H9 (cell line): ENCODE data around the gene MCFD2. TPM values are rescaled to one million over a fixed set of nuclear protein-coding genes. Genes with fewer than 3 reads are reported as not detected.

Source experiments
- DNase-seq: peaks from one replicate; pipeline ENCODE4 v3.0.0-alpha.2; 2017
- H2AFZ ChIP-seq: one replicate; pipeline ENCODE4 v1.6.1; 2013; ENCODE audit warnings: mild to moderate bottlenecking, low read length, control low read depth, moderate library complexity
- H2AK5ac ChIP-seq: 2 replicates; pipeline ENCODE4 v1.6.1; 2013; ENCODE audit warnings: low read length, control low read depth, mixed read lengths; ENCODE audit not compliant: insufficient read length
- H2BK120ac ChIP-seq: one replicate; pipeline ENCODE4 v1.6.1; 2013; ENCODE audit warnings: low read depth, mild to moderate bottlenecking, low read length, control low read depth, inconsistent platforms; ENCODE audit not compliant: poor library complexity, severe bottlenecking
- H2BK12ac ChIP-seq: 2 replicates; pipeline ENCODE4 v1.6.1; 2013; ENCODE audit warnings: low read length, control low read depth, mixed read lengths, low read depth; ENCODE audit not compliant: insufficient read length
- H2BK15ac ChIP-seq: 2 replicates; pipeline ENCODE4 v1.6.1; 2013; ENCODE audit warnings: low read depth, low read length, control low read depth
- H2BK20ac ChIP-seq: one replicate; pipeline ENCODE4 v1.6.1; 2013; ENCODE audit warnings: low read depth, mild to moderate bottlenecking, low read length, control low read depth, inconsistent platforms; ENCODE audit not compliant: poor library complexity, severe bottlenecking
- H2BK5ac ChIP-seq: 2 replicates; pipeline ENCODE4 v1.6.1; 2013; ENCODE audit warnings: low read length, control low read depth, mixed read lengths; ENCODE audit not compliant: insufficient read length
- H3K14ac ChIP-seq: 2 replicates; pipeline ENCODE4 v1.6.1; 2013; ENCODE audit warnings: low read length, control low read depth; ENCODE audit not compliant: insufficient read depth
- H3K18ac ChIP-seq: 2 replicates; pipeline ENCODE4 v1.6.1; 2013; ENCODE audit warnings: low read depth, mild to moderate bottlenecking, mixed read lengths, low read length, control low read depth; ENCODE audit not compliant: insufficient read length
- H3K23ac ChIP-seq: 2 replicates; pipeline ENCODE4 v1.6.1; 2013; ENCODE audit warnings: low read length, control low read depth, mixed read lengths, low read depth; ENCODE audit not compliant: insufficient read length
- H3K23me2 ChIP-seq: 2 replicates; pipeline ENCODE4 v1.6.1; 2013; ENCODE audit warnings: low read depth, mild to moderate bottlenecking, mixed read lengths, low read length, control low read depth; ENCODE audit not compliant: insufficient read length, poor library complexity, severe bottlenecking
- H3K27ac ChIP-seq: 2 replicates; pipeline ENCODE4 v1.5.1; 2013; ENCODE audit warnings: low read length, control low read depth, mixed read lengths, low read depth; ENCODE audit not compliant: insufficient read length
- H3K27me3 ChIP-seq: 2 replicates; pipeline ENCODE4 v1.6.1; 2013; ENCODE audit warnings: low read length, control low read depth, inconsistent platforms; ENCODE audit not compliant: insufficient read depth
- H3K4ac ChIP-seq: 2 replicates; pipeline ENCODE4 v1.6.1; 2013; ENCODE audit warnings: low read depth, mild to moderate bottlenecking, control low read depth, inconsistent platforms, low read length, moderate library complexity
- H3K4me1 ChIP-seq: 2 replicates; pipeline ENCODE4 v1.6.1; 2013; ENCODE audit warnings: low read length, control low read depth, inconsistent platforms; ENCODE audit not compliant: insufficient read depth
- H3K4me2 ChIP-seq: 2 replicates; pipeline ENCODE4 v1.6.1; 2013; ENCODE audit warnings: low read length, control low read depth, mixed read lengths; ENCODE audit not compliant: insufficient read length, insufficient read depth
- H3K56ac ChIP-seq: 2 replicates; pipeline ENCODE4 v1.6.1; 2013; ENCODE audit warnings: low read depth, mild to moderate bottlenecking, mixed read lengths, low read length, control low read depth; ENCODE audit not compliant: insufficient read length
- H3K79me1 ChIP-seq: 2 replicates; pipeline ENCODE4 v1.6.1; 2013; ENCODE audit warnings: low read depth, mild to moderate bottlenecking, moderate library complexity, low read length, control low read depth, inconsistent platforms; ENCODE audit not compliant: insufficient read depth, poor library complexity, severe bottlenecking
- H3K79me2 ChIP-seq: 2 replicates; pipeline ENCODE4 v1.6.1; 2013; ENCODE audit warnings: low read length, control low read depth, inconsistent platforms; ENCODE audit not compliant: insufficient read depth
- H3K9ac ChIP-seq: 2 replicates; pipeline ENCODE4 v1.6.1; 2013; ENCODE audit warnings: low read length, control low read depth, mixed read lengths; ENCODE audit not compliant: insufficient read length; ENCODE audit errors: extremely low read depth
- H3K9me3 ChIP-seq: one replicate; pipeline ENCODE4 v1.6.1; 2013; ENCODE audit warnings: low read depth, low read length, inconsistent platforms; ENCODE audit not compliant: control insufficient read depth
- H3T11ph ChIP-seq: one replicate; pipeline ENCODE4 v1.6.1; 2013; ENCODE audit warnings: mild to moderate bottlenecking, low read length, control low read depth, inconsistent platforms
- H4K20me1 ChIP-seq: one replicate; pipeline ENCODE4 v1.6.1; 2013; ENCODE audit not compliant: control insufficient read depth, insufficient read length, insufficient read depth
- H4K5ac ChIP-seq: 2 replicates; pipeline ENCODE4 v1.6.1; 2013; ENCODE audit warnings: low read depth, mild to moderate bottlenecking, mixed read lengths, low read length, control low read depth; ENCODE audit not compliant: insufficient read length
- H4K8ac ChIP-seq: replicated peaks from 2 replicates; pipeline ENCODE4 v1.6.1; 2013; ENCODE audit warnings: low read length, control low read depth, mixed read lengths, low read depth; ENCODE audit not compliant: insufficient read length
- H4K91ac ChIP-seq: 2 replicates; pipeline ENCODE4 v1.6.1; 2013; ENCODE audit warnings: low read depth, mild to moderate bottlenecking, moderate library complexity, mixed read lengths, low read length, control low read depth; ENCODE audit not compliant: insufficient read length
- H3K27ac Mint-ChIP-seq, 3 experiments: 2 replicates in 2 of 3; 3 replicates in 1 of 3; pipeline ENCODE4 v1.8.0; 2020 to 2021; ENCODE audit warnings: mixed read lengths in 3 of 3, mild to moderate bottlenecking in 1 of 3, moderate library complexity in 1 of 3
- H3K27me3 Mint-ChIP-seq: 2 replicates; pipeline ENCODE4 v1.8.0; 2021; ENCODE audit warnings: low read depth, mild to moderate bottlenecking, moderate library complexity, mixed read lengths
- H3K36me3 Mint-ChIP-seq, 3 experiments: 2 replicates in 2 of 3; 3 replicates in 1 of 3; pipeline ENCODE4 v1.8.0; 2020 to 2021; ENCODE audit warnings: low read depth in 3 of 3, mixed read lengths in 3 of 3; ENCODE audit not compliant: insufficient read depth in 1 of 3
- H3K4me1 Mint-ChIP-seq, 2 experiments: 2 replicates each; pipeline ENCODE4 v1.8.0; 2020; ENCODE audit warnings: mixed read lengths in 2 of 2
- H3K4me3 Mint-ChIP-seq, 2 experiments: 2 replicates in 1 of 2; 3 replicates in 1 of 2; pipeline ENCODE4 v1.8.0; 2020 to 2021; ENCODE audit warnings: mild to moderate bottlenecking in 2 of 2, mixed read lengths in 2 of 2, moderate library complexity in 1 of 2
- H3K9me3 Mint-ChIP-seq, 2 experiments: 2 replicates in 1 of 2; 3 replicates in 1 of 2; pipeline ENCODE4 v1.8.0; 2020; ENCODE audit warnings: mild to moderate bottlenecking in 2 of 2, mixed read lengths in 2 of 2, moderate library complexity in 1 of 2
- CTCF ChIP-seq: fragments of 200-600 bp; sonication (generic); conservative IDR thresholded peaks from 3 replicates; pipeline ENCODE4 v1.8.0; 2021; ENCODE audit warnings: antibody characterized with exemption, mild to moderate bottlenecking
- WGBS: extraction: QIAGEN DNeasy Blood & Tissue Kit; methylation state at CpG from one replicate; pipeline ENCODE4 v1.1.7; 2013; ENCODE audit warnings: missing lambda C conversion rate, low lambda C conversion rate, mixed read lengths; ENCODE audit not compliant: insufficient read length; ENCODE audit errors: extremely low coverage; 5-methylcytosine and 5-hydroxymethylcytosine counted together
- total RNA-seq: library from RNA; stranded (reverse); gene quantifications from 2 replicates; pipeline ENCODE4 v1.2.1, GENCODE V29; 2021

The MCFD2 gene
- total RNA-seq, 1 experiment from 2014 or later, result 64.6 TPM

- no peak overlapping the region for H3K27ac Mint-ChIP-seq
Observed at GRCh38 chr2:46856336-46856735, 59.3 kb downstream of the MCFD2 start.

More at GRCh38 chr2:46856336-46856735, 59.3 kb downstream of the MCFD2 start:
- H3K36me3 Mint-ChIP-seq, result no peaks in the 10 kb centered on the region
- Histone ChIP-seq H3T11ph (no peak overlapping the region), H3K14ac (no peak overlapping the region), H3K23me2 (no peaks in the 10 kb centered on the region), H3K56ac (no peak overlapping the region), H3K27me3 (no peaks in the 10 kb centered on the region), H2BK15ac (no peak overlapping the region), H3K4ac (no peak overlapping the region), H4K5ac (no peak overlapping the region), H3K27ac (no peak overlapping the region), H4K8ac (no peak overlapping the region), H2BK120ac (no peak overlapping the region), H3K4me1 (no peaks in the 10 kb centered on the region), H2AK5ac (no peak overlapping the region), H3K9me3 (no peaks in the 10 kb centered on the region), H3K9ac (no peak overlapping the region), H3K18ac (no peak overlapping the region), H2AFZ (no peak overlapping the region), H2BK12ac (no peak overlapping the region), H2BK20ac (no peak overlapping the region), H4K91ac (no peak overlapping the region), H3K79me1 (no peaks in the 10 kb centered on the region), H3K4me2 (no peak overlapping the region), H4K20me1 (no peaks in the 10 kb centered on the region), H3K23ac (no peak overlapping the region), H2BK5ac (no peak overlapping the region), H3K79me2 (no peaks in the 10 kb centered on the region)
- no CpG with 5 or more reads among the region's 3 CpGs for WGBS
- no peak for TF ChIP-seq CTCF
- H3K4me3 Mint-ChIP-seq, result no peak overlapping the region
- no peaks in the 10 kb centered on the region for H3K4me1 Mint-ChIP-seq
- no peak for DNase-seq
- H3K27me3 Mint-ChIP-seq, result no peaks in the 10 kb centered on the region
- H3K9me3 Mint-ChIP-seq, result 0 out of 5 replicates have a peak, but pooled peaks cover 0 to 2% of the 10 kb centered on the region in 2 experiments
